Panc1 (cell line): ENCODE measurements around the gene GLRX5. TPM values are rescaled to one million over a fixed set of nuclear protein-coding genes. Genes with fewer than 3 reads are reported as not detected.
A peak's percentile ranks its signal among the peaks of the same experiment; 100 is the strongest.

ENCODE experiments used
- ATAC-seq: fragments of 200-7000 bp; cut with Tn5 transposase; 2 replicates; pipeline ENCODE4 v1.9.1; 2020; ENCODE audit warnings: mild to moderate bottlenecking, moderate library complexity
- BruUV-seq: library from RNA; stranded (reverse); fragments of 400-500 nt; replicated peaks from 2 replicates; lab custom pipeline; 2021; lab: Mats Ljungman, UMichigan
- CTCF ChIA-PET: fragments of 300-600 bp; sonication (Branson Sonifier 250); formaldehyde crosslinking; loops from one replicate; lab custom pipeline; 2022; ENCODE audit warnings: antibody characterized with exemption; lab: Charles Lee
- POLR2A ChIA-PET: fragments of 300-600 bp; sonication (Branson Sonifier 250); formaldehyde crosslinking; loops from one replicate; lab custom pipeline; 2022; ENCODE audit warnings: antibody characterized with exemption; lab: Charles Lee
- DNase-seq: peaks from one replicate; pipeline ENCODE4 v3.0.0-alpha.2; 2010; ENCODE audit warnings: low read depth, low spot score
- H3K27ac ChIP-seq: 2 replicates; pipeline ENCODE4 v1.5.1; 2011; ENCODE audit warnings: mild to moderate bottlenecking, low read length, inconsistent platforms
- H3K27me3 ChIP-seq: fragments of 200-500 bp; sonication (Bioruptor generic); 2 replicates; pipeline ENCODE4 v1.6.0; 2014; ENCODE audit warnings: low read length, inconsistent platforms; ENCODE audit not compliant: control insufficient read depth, insufficient read depth
- H3K36me3 ChIP-seq: fragments of 200-500 bp; sonication (Bioruptor generic); 2 replicates; pipeline ENCODE4 v1.5.1; 2014; ENCODE audit warnings: inconsistent platforms, mild to moderate bottlenecking, low read length, moderate library complexity; ENCODE audit not compliant: control insufficient read depth, insufficient read depth
- H3K4me1 ChIP-seq: 2 replicates; pipeline ENCODE4 v1.5.1; 2011; ENCODE audit warnings: inconsistent platforms, mild to moderate bottlenecking, low read length, moderate library complexity; ENCODE audit not compliant: control insufficient read depth, insufficient read depth
- H3K4me3 ChIP-seq, 2 experiments: 2 replicates each; pipeline ENCODE4 v1.5.1; 2011 to 2012; ENCODE audit warnings: low read depth in 2 of 2, low read length in 2 of 2, mild to moderate bottlenecking in 2 of 2, inconsistent platforms in 1 of 2, moderate library complexity in 1 of 2
- H3K9me3 ChIP-seq: fragments of 200-500 bp; sonication (Bioruptor generic); 2 replicates; pipeline ENCODE4 v1.5.1; 2014; ENCODE audit warnings: low read depth, mild to moderate bottlenecking, inconsistent platforms, low read length, moderate library complexity; ENCODE audit not compliant: control insufficient read depth, insufficient read depth
- POLR2AphosphoS5 ChIP-seq: IDR thresholded peaks from 2 replicates; pipeline ENCODE4 v1.6.1; 2012; ENCODE audit warnings: mild to moderate bottlenecking, low read depth, low read length, moderate library complexity
- SIN3A ChIP-seq: IDR thresholded peaks from 2 replicates; pipeline ENCODE4 v1.6.1; 2012; ENCODE audit warnings: low read depth, mild to moderate bottlenecking, low read length, moderate library complexity, borderline replicate concordance; ENCODE audit not compliant: insufficient read depth
- TCF7L2 ChIP-seq: IDR thresholded peaks from 2 replicates; pipeline ENCODE4 v1.6.1; 2011; ENCODE audit warnings: mild to moderate bottlenecking, low read depth, low read length, inconsistent platforms
- in situ Hi-C: cut with HindIII; loops from 2 replicates; pipeline ENCODE4 v1.10.0; 2016; ENCODE audit warnings: low sequenced_read_pairs, low pct_unique_long_range_greater_than_20kb
- intact Hi-C: fragments of 100-400 bp; cut with micrococcal nuclease; formaldehyde crosslinking; loops from one replicate; pipeline ENCODE4 v1.10.0; 2022; ENCODE audit not compliant: unreplicated experiment
- total RNA-seq: library from RNA; stranded (reverse); gene quantifications from one replicate; pipeline ENCODE4 v1.2.1, GENCODE V29; 2021; ENCODE audit not compliant: unreplicated experiment
- TF ChIP-seq, protein P1 (sequence below): fragments of 450-650 bp; IDR thresholded peaks from 2 replicates; pipeline ENCODE4 v1.5.1; 2017; ENCODE audit warnings: mild to moderate bottlenecking
- TF ChIP-seq, protein P2 (sequence below), 2 experiments: IDR thresholded peaks; 2 replicates each; pipeline ENCODE4 v1.6.1; 2011 to 2012; ENCODE audit warnings: low read depth in 2 of 2, control low read depth in 1 of 2, low read length in 1 of 2, mild to moderate bottlenecking in 1 of 2, moderate library complexity in 1 of 2; ENCODE audit not compliant: insufficient read depth in 1 of 2

The GLRX5 gene
- total RNA-seq, 1 experiment from 2014 or later, result 38.6 TPM

DNA sequence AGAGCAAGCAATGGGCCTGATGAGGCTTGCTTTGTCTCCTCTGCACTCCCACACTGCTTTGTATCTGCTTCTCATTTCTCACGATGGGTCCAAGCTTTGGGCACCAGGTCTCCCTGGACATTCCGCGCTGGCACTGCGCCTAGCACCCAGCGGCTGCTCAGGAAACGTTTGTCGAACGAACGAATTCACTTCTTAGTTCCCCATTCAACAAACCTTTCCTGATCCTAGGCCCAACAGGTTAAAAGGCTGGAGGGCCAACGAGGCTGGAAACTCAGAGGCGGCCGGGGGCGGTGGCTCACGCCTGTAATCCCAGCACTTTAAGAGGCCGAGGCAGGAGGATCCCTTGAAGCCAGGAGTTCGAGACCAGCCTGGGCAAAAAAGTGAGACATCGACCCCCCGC is 1.0 kb upstream of the GLRX5 start:
- in situ Hi-C loops, result no loop called here

DNA sequence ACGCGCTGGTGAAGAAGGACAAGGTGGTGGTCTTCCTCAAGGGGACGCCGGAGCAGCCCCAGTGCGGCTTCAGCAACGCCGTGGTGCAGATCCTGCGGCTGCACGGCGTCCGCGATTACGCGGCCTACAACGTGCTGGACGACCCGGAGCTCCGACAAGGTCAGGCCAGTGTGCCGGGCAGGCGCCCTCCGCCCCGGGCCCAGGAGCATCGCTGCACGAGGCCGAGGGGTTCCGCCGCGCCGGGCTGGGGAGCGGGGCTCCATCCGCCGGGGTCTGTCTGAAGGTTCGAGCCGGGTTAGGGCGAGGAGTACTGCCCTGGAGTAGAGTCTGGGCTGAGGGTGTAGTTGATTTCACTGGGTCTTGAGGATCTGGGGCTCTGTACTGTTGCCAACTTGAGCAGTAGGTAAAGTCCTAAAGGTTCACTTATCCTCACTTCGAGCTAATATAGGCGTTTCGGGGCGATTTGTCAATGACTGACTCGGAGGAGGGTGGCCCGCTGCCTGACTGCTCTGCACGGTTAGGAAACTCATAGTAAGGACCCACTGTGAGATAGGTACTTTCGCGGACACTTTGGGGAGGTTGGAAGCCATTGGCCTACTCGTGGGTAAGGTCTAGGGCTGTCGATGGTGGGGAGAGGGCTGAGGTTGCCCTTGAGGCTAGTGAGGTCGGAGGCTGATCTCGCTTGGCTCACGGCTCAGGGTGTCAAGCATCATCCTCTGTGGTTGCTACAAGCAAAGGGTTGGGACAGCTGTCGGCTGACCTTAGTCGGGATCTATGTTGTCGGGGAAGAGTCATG is 574 bp downstream of the GLRX5 start:
- intact Hi-C loops, result no loop called here
- TF ChIP-seq POLR2AphosphoS5, result no peak
- no peak for TF ChIP-seq TCF7L2
- TF ChIP-seq, protein P1, sequence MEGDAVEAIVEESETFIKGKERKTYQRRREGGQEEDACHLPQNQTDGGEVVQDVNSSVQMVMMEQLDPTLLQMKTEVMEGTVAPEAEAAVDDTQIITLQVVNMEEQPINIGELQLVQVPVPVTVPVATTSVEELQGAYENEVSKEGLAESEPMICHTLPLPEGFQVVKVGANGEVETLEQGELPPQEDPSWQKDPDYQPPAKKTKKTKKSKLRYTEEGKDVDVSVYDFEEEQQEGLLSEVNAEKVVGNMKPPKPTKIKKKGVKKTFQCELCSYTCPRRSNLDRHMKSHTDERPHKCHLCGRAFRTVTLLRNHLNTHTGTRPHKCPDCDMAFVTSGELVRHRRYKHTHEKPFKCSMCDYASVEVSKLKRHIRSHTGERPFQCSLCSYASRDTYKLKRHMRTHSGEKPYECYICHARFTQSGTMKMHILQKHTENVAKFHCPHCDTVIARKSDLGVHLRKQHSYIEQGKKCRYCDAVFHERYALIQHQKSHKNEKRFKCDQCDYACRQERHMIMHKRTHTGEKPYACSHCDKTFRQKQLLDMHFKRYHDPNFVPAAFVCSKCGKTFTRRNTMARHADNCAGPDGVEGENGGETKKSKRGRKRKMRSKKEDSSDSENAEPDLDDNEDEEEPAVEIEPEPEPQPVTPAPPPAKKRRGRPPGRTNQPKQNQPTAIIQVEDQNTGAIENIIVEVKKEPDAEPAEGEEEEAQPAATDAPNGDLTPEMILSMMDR, result no peak
- TF ChIP-seq SIN3A, result no peak
- BruUV-seq, result no TSS peak
- peaks cover 16% of the 10 kb centered on the region for H3K36me3 ChIP-seq
- peak; percentile 7 for ATAC-seq
- CTCF ChIA-PET, result no interaction called here
- in situ Hi-C loops, result no loop called here
- POLR2A ChIA-PET, result interaction anchor here (0.6 kb wide), 1 partner anchor 1833 kb away, joined by 3 read pairs; no protein-coding TSS in a partner anchor
- H3K4me3 ChIP-seq, result peak overlapping the region; percentile 87 to 92
- H3K4me1 ChIP-seq, result peaks cover 34% of the 10 kb centered on the region
- no peaks in the 10 kb centered on the region for H3K9me3 ChIP-seq
- DNase-seq, result no peak
- H3K27ac ChIP-seq, result peak overlapping the region; percentile 77
- H3K27me3 ChIP-seq, result no peaks in the 10 kb centered on the region

More for the DNA sequence above, 1.0 kb upstream of the GLRX5 start:
- TSS peak; percentile 90 for BruUV-seq
- Histone ChIP-seq H3K27me3 (no peaks in the 10 kb centered on the region), H3K4me1 (peaks cover 40% of the 10 kb centered on the region), H3K27ac (peak overlapping the region; percentile 92), H3K36me3 (peaks cover 16% of the 10 kb centered on the region), H3K4me3 (peak overlapping the region; percentile 92 to 95), H3K9me3 (no peaks in the 10 kb centered on the region)
- TF ChIP-seq TCF7L2 (no peak), POLR2AphosphoS5 (no peak), SIN3A (no peak)
- TF ChIP-seq, protein P1, result no peak
- TF ChIP-seq, protein P2, sequence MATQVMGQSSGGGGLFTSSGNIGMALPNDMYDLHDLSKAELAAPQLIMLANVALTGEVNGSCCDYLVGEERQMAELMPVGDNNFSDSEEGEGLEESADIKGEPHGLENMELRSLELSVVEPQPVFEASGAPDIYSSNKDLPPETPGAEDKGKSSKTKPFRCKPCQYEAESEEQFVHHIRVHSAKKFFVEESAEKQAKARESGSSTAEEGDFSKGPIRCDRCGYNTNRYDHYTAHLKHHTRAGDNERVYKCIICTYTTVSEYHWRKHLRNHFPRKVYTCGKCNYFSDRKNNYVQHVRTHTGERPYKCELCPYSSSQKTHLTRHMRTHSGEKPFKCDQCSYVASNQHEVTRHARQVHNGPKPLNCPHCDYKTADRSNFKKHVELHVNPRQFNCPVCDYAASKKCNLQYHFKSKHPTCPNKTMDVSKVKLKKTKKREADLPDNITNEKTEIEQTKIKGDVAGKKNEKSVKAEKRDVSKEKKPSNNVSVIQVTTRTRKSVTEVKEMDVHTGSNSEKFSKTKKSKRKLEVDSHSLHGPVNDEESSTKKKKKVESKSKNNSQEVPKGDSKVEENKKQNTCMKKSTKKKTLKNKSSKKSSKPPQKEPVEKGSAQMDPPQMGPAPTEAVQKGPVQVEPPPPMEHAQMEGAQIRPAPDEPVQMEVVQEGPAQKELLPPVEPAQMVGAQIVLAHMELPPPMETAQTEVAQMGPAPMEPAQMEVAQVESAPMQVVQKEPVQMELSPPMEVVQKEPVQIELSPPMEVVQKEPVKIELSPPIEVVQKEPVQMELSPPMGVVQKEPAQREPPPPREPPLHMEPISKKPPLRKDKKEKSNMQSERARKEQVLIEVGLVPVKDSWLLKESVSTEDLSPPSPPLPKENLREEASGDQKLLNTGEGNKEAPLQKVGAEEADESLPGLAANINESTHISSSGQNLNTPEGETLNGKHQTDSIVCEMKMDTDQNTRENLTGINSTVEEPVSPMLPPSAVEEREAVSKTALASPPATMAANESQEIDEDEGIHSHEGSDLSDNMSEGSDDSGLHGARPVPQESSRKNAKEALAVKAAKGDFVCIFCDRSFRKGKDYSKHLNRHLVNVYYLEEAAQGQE (IDR thresholded peaks at IDR 0.05; ENCODE audit: insufficient read depth in 1 of 2, low read depth in 2 of 2, low read length in 1 of 2), result no peak
- ChIA-PET CTCF (interaction anchor here (0.7 kb wide), 1 partner anchor 91 kb away, joined by 3 read pairs; no protein-coding TSS in a partner anchor), POLR2A (interaction anchor here (0.7 to 1.3 kb wide), 2 partner anchors 91 to 134 kb away, joined by 3 to 7 read pairs; no protein-coding TSS in a partner anchor)
- ATAC-seq (no peak), DNase-seq (no peak)
- intact Hi-C loops, result no loop called here
